ENCODE results near the gene ZNF609. TPM values are rescaled to one million over a fixed set of nuclear protein-coding genes. Genes with fewer than 3 reads are reported as not detected.

ZNF609 gene, protein sequence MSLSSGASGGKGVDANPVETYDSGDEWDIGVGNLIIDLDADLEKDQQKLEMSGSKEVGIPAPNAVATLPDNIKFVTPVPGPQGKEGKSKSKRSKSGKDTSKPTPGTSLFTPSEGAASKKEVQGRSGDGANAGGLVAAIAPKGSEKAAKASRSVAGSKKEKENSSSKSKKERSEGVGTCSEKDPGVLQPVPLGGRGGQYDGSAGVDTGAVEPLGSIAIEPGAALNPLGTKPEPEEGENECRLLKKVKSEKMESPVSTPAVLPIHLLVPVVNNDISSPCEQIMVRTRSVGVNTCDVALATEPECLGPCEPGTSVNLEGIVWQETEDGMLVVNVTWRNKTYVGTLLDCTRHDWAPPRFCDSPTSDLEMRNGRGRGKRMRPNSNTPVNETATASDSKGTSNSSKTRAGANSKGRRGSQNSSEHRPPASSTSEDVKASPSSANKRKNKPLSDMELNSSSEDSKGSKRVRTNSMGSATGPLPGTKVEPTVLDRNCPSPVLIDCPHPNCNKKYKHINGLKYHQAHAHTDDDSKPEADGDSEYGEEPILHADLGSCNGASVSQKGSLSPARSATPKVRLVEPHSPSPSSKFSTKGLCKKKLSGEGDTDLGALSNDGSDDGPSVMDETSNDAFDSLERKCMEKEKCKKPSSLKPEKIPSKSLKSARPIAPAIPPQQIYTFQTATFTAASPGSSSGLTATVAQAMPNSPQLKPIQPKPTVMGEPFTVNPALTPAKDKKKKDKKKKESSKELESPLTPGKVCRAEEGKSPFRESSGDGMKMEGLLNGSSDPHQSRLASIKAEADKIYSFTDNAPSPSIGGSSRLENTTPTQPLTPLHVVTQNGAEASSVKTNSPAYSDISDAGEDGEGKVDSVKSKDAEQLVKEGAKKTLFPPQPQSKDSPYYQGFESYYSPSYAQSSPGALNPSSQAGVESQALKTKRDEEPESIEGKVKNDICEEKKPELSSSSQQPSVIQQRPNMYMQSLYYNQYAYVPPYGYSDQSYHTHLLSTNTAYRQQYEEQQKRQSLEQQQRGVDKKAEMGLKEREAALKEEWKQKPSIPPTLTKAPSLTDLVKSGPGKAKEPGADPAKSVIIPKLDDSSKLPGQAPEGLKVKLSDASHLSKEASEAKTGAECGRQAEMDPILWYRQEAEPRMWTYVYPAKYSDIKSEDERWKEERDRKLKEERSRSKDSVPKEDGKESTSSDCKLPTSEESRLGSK (N-terminal part only)
- total RNA-seq (2022; extraction: Qiagen RNA extraction; ENCODE audit: low read depth) = 15.7 to 26.5 TPM (median 21.4 TPM) in 5 replicates

DNA sequence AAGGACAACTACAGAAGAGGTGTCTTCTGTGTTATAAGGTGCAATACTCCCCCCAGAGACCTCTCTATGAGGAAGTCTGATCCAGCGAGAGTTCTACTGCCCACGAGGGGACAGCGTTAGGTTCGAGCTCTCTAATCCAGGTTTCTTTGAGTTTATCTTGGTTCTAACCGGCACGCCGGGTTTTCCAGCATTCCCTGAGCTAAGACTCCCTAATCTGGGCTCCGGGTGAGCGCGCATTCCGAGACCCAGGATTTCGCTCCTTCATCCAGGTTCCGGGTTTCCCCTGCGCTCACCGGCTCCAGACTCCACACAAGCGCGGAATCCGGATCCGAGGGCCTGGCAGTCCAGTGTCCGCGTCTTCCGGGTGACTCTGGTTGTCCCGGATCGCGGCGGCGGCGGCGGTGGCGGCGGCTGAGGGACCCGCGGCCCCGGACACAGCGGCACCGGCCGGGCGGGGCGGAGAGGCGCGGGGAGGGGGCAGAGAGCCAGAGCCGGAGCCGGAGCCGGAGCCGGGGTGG, at the start of gene ZNF609:
Gene ZNF609 (plus strand): TSS at position 373 of the 518 bp plus-strand sequence. CDS start 38,842 bp downstream, outside the sequence.

Other genes with a start within 250 kb of the ZNF609 start
- 13.8 to 20.3 TPM (median 16.1 TPM) in 5 replicates for gene CSNK1G1, start 104.4 kb upstream of the ZNF609 start, total RNA-seq (2022; extraction: Qiagen RNA extraction; ENCODE audit: low read depth)
- gene PCLAF, start 79.1 kb upstream of the ZNF609 start, total RNA-seq (2022; extraction: Qiagen RNA extraction; ENCODE audit: low read depth) = 110 to 249 TPM (median 145 TPM) in 5 replicates
- gene TRIP4, start 72.7 kb upstream of the ZNF609 start, total RNA-seq (2022; extraction: Qiagen RNA extraction; ENCODE audit: low read depth) = 24.4 to 36.1 TPM (median 26.6 TPM) in 5 replicates

Data from A549 treated with ZK216348 at 1 μM for 4 hours (cell line).